Mammary epithelial cell (primary cell): ENCODE measurements around the gene COL8A2.

ENCODE experiments used
- CTCF ChIP-seq, 2 donors: IDR thresholded peaks in 1 of 2; conservative IDR thresholded peaks in 1 of 2; 2 replicates each; pipeline ENCODE4 v1.5.1; 2011 to 2012; ENCODE audit warnings: inconsistent platforms in 2 of 2, low read length in 2 of 2, mild to moderate bottlenecking in 2 of 2, control low read depth in 1 of 2, low read depth in 1 of 2; ENCODE audit not compliant: insufficient read depth in 1 of 2; ENCODE audit errors: extremely low read depth in 1 of 2
- EZH2 ChIP-seq: IDR thresholded peaks from 2 replicates; pipeline ENCODE4 v1.6.1; 2012; ENCODE audit warnings: low read length, inconsistent platforms, borderline replicate concordance

GRCh38 chr1:36088265-36088576 lies 36.8 kb downstream of the COL8A2 start:
- no peak for TF ChIP-seq CTCF (conservative IDR thresholded peaks at IDR 0.05 in 1 of 2, IDR thresholded peaks at IDR 0.05 in 1 of 2; ENCODE audit: extremely low read depth in 1 of 2, insufficient read depth in 1 of 2, low read depth in 1 of 2, low read length in 2 of 2)
- TF ChIP-seq EZH2, result no peak
